Brain pericyte (primary cell): ENCODE results near the gene CCDC24.

ENCODE experiments used
- DNase-seq: peaks from one replicate; pipeline ENCODE4 v3.0.0-alpha.2; 2012; ENCODE audit warnings: low read depth, low spot score

Gene CCDC24

DNA sequence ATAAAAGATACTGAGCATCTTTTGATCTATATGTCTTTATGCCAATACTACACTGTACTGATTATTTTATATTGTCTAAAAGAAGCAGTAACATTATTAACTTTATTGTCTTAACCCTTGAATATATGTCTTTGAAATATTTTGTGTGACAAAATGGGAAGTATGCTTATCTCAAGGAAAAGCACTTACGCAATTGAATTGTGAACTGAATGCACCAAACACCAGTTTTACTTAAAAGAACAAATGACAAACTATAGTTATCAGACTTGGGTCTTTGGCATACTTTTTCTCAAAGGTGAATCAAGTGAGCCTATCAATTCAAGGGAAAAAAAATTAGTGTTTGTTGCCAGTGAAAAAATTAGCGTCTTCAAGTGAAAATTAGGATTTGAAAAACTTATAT is 49.0 kb downstream of the CCDC24 start:
- no peak for DNase-seq

GRCh38 chr1:44040846-44041245 is 49.4 kb downstream of the CCDC24 start:
- DNase-seq, result no peak

GRCh38 chr1:44043176-44044070 is 52.0 kb downstream of the CCDC24 start:
- DNase-seq, result no peak

- no peak for DNase-seq
These were observed 52.8 kb downstream of the CCDC24 start for GRCh38 chr1:44044071-44044801.

DNA sequence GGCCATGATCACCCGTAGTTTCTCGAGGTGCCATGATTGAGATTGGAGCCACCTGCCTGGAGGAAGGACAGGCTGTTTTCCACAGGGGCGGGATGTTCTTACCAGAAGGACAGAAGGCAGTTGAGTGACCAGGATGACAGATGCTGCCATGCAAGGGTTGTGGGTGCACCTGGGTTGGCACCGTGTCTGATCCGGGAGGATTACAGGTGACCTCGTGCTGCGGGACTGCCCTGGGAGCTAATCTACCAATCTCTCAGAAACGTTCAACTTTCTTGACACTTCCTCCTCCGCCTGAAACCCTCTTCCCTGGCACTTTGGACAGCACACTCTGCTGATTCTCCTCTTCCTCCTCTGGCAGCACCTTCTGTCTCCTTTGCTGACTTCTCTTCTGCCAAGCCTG is 53.7 kb downstream of the CCDC24 start:
- no peak for DNase-seq
